HG03175 (cell line): ENCODE results near the gene ESR2.

Experiments
- ATAC-seq: cut with Tn5 transposase; IDR thresholded peaks from one replicate; pipeline ENCODE4 v1.9.1; 2021; ENCODE audit warnings: mild to moderate bottlenecking, moderate library complexity; ENCODE audit not compliant: unreplicated experiment

Gene ESR2

GRCh38 chr14:64092940-64093339 lies 201.2 kb downstream of the ESR2 start:
- no peak for ATAC-seq

DNA sequence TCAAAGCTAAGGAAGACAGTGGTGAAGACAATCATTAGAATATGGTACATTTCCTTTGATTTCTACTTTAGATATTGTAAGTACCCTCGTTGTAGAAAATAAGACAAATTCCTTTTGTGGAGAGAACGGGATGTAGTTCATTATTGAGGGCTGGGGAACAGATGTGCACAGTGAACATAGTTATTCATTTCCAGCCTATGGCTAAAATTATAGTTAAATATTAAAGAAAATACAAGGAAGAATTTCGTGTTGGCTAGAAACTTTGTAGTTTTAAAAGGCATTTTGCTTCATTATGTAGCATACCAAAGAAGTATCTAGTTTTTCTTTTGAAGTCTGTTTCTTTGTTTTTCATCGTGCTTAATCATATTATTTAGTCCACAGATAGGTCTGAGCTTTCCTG lies 201.8 kb downstream of the ESR2 start:
- ATAC-seq: no peak

GRCh38 chr14:64091217-64091616 lies 203.0 kb downstream of the ESR2 start:
- no peak for ATAC-seq

DNA sequence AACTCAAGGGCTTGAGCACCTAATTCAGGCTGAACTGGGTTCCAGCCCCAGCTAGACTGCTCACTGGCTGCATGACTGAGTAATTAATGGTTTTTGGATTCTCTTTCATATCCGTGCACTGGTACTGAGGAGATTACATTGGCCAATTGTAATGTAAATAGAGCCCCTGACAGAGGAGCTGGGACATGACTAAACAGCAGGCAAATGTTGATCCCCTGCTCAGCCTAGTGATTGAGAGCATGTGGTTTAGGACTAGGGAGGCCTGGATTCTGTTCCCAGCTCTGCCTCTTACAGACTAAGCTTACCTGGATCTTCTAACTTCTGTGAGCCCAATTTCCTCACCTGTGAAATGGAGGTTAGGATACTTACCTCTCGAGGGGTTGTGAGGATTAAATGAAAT lies 204.3 kb downstream of the ESR2 start:
- no peak for ATAC-seq

DNA sequence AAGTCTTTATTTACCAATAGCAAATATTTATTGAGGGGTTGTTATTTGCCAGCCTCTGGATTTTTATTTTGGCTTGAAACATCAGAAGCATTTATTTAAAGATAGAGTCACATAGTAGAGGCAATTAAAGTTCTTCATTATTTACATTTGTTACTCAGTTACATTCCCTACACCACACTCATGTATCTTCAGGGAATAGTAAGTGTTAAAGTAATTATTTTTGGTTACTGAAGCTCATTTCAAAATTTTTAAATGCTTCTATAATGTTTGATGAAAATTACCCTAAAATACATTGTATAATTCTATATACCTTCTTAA lies 205.6 kb downstream of the ESR2 start:
- ATAC-seq: no peak

- no peak for ATAC-seq
These were observed 211.3 kb downstream of the ESR2 start for GRCh38 chr14:64082837-64083236.

GRCh38 chr14:64081174-64081746 lies 212.9 kb downstream of the ESR2 start:
- ATAC-seq: no peak

- no peak for ATAC-seq
These were observed 213.7 kb downstream of the ESR2 start for GRCh38 chr14:64080452-64080851.

DNA sequence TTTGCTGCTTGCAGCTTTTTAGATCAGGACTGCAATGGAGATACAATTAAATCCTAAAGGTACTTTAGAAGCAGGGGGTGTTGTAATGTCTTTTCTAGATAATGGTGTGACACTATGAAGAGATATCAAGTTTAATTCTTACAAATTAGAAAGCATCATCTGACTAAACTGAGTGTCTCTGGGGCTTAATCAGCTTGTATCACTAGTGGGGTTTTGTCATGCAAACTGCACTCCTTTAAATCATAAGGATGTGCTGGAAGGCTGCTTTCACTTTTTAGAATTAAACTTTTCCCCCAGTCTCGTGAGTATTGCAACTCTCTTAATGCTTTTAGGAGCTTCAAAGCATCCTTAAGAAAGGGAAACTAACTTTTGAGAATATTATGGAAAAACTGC lies 218.6 kb downstream of the ESR2 start:
- no peak for ATAC-seq

GRCh38 chr14:64074961-64075612 lies 219.1 kb downstream of the ESR2 start:
- ATAC-seq: no peak

DNA sequence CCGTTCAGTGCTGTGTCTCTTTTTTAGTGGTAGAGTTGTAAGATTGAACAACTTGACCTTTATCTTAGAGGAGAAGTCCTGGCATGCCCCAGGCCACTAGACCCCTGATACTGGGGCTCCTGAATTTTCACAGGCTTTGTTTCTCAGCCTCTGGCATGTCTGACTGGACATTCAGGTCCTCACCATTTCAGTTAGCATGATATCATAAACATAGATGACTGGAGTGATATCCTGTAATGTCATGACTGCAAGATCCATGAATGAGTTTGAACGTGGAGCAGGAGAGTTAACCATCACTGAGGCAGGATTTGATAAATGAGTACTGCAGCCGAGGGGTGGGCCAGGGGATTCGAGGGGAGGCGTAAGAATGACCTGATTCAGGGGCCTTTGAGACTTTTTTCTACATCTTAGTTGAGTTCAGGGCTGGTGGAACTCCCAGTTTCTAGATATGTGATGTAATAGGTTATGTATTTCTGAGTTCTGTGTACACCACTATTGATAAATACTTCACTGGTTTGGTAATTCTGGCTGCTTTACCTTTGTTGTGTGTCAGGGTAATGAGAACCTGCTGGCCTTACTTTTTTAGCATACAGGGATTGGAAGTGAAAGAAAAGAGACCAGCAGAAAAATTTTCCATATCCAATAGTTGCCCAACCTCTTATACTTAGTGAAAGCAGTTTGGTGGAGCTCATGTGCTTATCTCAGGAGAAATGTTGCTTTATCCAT lies 224.4 kb downstream of the ESR2 start:
- no peak for ATAC-seq

GRCh38 chr14:64064447-64064846 lies 229.7 kb downstream of the ESR2 start:
- ATAC-seq: no peak

DNA sequence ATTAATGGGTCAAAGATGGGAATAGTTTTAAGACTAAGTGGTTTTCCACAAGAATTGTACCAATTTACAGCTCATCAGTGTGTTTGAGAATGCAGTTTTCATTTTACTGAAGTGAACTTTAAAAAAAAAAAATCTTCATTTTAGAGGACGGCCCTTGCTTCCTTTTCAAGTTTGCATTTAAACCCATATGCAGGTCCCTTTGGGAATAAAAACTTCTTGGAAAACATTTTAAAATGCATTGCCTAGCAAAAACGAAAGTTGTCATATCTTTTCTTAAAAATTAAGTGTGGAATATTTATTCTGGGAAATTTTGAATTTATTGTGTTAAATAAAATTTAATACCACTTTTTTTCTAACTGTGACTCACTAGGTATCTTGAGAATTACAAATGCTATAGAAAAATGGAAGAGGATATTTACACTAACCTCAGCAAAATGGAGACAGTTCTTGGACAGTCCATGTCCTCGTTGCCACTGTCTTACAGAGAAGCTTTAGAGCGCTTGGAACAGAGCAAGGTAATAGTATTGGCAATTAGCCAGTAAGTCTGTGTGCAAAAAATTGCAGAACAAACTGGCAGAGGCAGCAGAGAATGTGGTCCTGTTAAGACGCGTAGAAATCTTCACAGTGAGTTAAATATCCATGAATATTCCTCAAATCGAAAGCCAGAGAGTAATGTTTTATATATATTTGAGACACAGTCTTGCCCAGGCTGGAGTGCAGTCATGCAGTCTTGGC lies 231.6 kb downstream of the ESR2 start:
- ATAC-seq: no peak

- no peak for ATAC-seq
These were observed 232.5 kb downstream of the ESR2 start for GRCh38 chr14:64061706-64062105.

- no peak for ATAC-seq
These were observed 233.1 kb downstream of the ESR2 start for GRCh38 chr14:64061115-64061514.

DNA sequence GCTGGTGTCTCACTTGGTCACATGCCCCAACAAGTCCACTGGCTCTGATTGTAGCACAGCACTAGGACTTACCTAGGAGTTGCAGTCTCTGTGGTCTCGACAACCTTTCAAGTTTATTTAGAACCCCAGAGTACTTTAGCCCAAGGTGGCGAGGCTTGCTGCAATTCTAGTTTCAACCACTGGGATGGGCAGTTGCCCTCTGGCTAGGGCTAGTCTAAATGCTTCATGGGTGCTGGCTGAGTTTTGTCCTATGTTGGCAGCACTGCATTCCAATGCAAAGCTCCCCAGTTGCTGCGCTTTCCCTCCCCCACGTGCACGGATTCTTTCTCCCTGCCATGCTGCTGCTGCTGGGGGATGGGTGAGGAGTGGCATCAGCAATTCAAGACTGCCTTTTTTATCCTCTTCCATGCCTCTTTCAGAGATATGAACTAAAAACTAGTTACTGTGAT lies 233.5 kb downstream of the ESR2 start:
- no peak for ATAC-seq

DNA sequence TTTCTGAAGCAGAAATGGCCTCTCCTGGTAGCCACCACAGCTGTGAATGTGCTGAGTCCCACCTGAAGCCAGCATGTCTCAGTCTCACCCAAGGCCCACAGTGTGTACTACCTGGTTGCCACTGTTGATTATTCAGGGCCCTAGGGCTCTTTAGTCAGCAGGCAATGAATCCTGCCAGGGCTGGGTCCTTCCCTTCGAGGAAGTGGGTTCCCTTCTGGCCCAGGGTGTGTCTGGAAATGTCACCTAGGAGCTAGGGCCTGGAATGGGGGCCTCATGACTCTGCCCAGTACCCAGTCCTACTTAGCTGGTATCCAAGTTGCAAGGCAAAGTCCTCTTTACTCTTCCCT lies 234.0 kb downstream of the ESR2 start:
- no peak for ATAC-seq

DNA sequence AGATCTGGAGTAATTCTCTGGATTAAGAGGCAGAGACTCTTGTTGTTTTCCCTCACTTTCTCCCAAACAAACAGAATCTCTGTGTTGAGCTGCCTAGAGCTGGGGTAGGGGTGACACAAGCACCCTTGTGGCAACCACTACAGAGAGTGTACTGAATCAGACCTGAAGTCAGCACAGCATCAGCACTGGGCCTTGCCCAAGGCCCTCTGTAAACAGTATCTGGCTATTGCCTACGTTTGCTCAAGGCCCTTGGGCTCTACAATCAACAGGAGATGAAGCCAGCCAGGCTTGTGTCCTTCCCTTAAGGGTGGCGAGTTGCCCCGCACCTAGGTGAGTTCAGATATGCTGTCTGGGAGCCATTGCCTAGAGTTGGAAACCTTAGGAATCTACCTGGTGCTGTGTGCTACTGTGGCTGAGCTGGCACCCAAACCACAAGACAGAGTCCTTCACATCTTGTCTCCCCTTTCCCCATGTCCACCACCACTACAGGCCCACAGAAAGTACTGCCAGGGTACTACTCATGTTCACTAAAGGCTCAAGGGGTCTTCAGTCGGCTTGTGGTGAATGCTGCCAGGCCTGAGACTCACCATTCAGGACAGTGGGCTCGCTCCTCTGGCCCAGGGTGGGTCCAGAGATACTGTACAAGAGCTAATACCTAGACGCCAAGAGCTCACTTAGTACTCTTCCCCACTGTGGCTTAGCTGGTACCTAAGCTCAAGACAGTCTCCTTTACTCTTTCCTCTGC lies 234.5 kb downstream of the ESR2 start:
- ATAC-seq: no peak

GRCh38 chr14:64053694-64054669 lies 240.2 kb downstream of the ESR2 start:
- ATAC-seq: no peak
